Epithelial cell of prostate (primary cell): ENCODE data around the gene R3HDM4.
A peak's percentile ranks its signal among the peaks of the same experiment; 100 is the strongest.
"Not testable (repeated sequence)": the region's sequence is repeated elsewhere in the genome, so short reads cannot be mapped to it uniquely, and the experiment has no call there.

Experiments used
- DNase-seq: peaks from one replicate; pipeline ENCODE4 v3.0.0-alpha.2; 2011; ENCODE audit warnings: low read depth, low spot score
- H3K27ac ChIP-seq: fragments of 450-650 bp; 2 replicates; pipeline ENCODE4 v1.5.1; 2017; ENCODE audit warnings: mild to moderate bottlenecking

Gene R3HDM4

DNA sequence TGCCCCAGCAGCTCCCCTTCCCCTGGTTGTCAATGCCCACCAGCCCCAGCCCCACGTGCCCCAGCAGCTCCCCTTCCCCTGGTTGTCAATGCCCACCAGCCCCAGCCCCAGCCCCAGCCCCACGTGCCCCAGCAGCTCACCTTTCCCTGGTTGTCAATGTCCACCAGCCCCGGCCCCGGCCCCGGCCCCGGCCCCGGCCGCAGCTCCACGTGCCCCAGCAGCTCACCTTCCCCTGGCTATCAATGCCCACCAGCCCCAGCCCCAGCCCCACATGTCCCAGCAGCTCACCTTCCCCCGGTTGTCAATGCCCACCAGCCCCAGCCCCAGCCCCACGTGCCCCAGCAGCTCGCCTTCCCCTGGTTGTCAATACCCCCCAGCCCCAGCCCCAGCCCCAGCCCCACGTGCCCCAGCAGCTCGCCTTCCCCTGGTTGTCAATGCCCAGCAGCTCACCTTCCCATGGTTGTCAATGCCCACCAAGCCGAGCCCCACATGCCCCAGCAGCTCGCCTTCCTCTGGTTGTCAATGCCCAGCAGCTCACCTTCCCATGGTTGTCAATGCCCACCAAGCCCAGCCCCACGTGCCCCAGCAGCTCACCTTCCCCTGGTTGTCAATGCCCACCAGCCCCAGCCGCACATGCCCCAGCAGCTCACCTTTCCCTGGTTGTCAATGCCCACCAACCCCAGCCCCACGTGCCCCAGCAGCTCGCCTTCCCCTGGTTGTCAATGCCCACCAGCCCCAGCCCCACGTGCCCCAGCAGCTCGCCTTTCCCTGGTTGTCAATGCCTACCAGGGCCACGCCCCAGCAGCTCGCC, 34.1 kb downstream of the R3HDM4 start:
- not testable (repeated sequence) for H3K27ac ChIP-seq, DNase-seq

- H3K27ac ChIP-seq, DNase-seq: not testable (repeated sequence)
These were observed 34.9 kb downstream of the R3HDM4 start for GRCh38 chr19:877992-878660.

GRCh38 chr19:876780-877314, 36.2 kb downstream of the R3HDM4 start:
- no peak overlapping the region for H3K27ac ChIP-seq
- DNase-seq: no peak

- no peak overlapping the region for H3K27ac ChIP-seq
- no peak for DNase-seq
These were observed 36.9 kb downstream of the R3HDM4 start for GRCh38 chr19:876089-876488.

GRCh38 chr19:875265-875879, 37.6 kb downstream of the R3HDM4 start:
- no peak overlapping the region for H3K27ac ChIP-seq
- DNase-seq: no peak

DNA sequence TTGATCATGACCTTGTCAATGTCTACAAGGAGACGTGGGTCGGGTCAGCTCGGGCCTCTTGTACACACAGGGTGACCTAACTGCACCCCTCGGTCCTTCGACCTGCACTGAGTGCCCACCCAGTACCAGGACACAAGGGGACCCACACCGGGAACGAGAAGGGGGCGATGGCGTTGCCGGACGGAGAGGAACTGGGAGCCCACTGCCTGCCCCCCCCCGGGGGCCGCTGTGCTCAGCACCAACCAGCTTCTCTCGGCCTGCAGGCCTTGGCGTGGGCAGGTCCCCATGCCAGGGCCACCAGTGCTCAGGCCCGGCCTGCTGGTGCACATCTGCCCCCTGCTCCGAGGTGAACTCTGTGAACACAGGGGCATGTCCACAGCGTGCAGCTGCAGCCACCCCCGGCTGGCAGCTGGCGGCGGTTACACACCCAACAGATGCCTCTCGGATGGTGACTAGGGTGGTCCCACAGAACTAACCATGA, 39.4 kb downstream of the R3HDM4 start:
- DNase-seq: no peak
- no peak overlapping the region for H3K27ac ChIP-seq

DNA sequence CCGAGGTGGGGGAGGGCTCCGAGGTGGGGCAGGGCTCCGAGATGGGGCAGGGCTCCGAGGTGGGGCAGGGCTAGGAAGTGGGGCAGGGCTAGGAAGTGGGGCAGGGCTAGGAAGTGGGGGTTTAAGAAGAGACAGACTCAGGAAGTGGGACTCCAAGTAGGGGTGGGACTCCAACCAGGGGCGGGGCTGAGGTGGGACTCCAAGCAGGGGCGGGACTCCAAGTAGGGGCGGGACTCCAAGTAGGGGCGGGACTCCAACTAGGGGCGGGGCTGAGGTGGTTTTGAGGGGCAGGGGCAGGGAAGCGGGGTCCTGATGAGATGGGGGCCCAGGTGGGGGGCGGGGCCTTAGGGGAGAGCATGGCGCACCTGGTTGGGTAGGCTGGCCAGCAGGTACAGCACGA, 39.9 kb downstream of the R3HDM4 start:
- no peak overlapping the region for H3K27ac ChIP-seq
- DNase-seq: no peak

- H3K27ac ChIP-seq: peak overlapping the region; percentile 62
- no peak for DNase-seq
These were observed 40.6 kb downstream of the R3HDM4 start for GRCh38 chr19:872266-872951.

DNA sequence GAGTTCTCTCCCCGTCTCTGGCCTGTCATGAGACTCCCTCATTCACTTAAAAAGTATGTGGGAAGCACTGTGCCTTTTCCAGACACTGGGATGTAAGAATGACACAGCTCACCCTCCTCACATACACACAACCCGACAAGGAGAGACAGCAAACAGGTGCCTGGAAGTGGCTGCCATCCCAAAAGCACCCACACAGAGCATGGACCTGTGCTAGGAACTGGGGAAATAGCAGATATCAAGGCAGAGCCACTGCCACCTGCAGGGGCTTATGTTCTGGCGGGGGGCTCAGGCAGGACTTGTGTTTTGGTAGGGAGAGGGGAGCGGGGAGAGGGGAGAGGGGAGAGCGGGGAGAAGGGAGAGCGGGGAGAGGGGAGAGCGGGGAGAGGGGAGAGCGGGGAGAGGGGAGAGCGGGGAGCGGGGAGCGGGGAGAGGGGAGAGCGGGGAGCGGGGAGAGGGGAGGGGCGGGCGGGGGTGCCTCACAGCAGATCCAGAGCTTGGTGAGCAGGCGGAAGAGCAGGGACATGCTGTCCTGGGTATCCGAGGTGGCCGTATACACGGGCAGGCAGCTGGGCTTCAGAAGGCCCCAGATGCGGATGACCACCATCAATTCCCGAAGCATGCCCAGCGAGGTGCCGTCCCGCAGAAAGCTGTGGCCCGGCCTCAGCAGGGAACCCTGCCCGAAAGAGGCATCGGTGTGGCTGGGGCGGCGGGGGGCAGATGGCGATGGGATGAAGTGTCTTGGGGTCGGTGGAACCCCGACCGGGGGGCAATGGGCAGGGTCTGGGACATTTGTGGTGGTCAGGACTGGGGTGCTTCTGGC, 41.4 kb downstream of the R3HDM4 start:
- no peak for DNase-seq

GRCh38 chr19:870963-871401, 42.0 kb downstream of the R3HDM4 start:
- DNase-seq: no peak
- H3K27ac ChIP-seq: no peak overlapping the region

More for the DNA sequence above, 41.4 kb downstream of the R3HDM4 start:
- peak overlapping the region; percentile 62 for H3K27ac ChIP-seq

GRCh38 chr19:870314-870713, 42.7 kb downstream of the R3HDM4 start:
- DNase-seq: no peak
- H3K27ac ChIP-seq: no peak overlapping the region

DNA sequence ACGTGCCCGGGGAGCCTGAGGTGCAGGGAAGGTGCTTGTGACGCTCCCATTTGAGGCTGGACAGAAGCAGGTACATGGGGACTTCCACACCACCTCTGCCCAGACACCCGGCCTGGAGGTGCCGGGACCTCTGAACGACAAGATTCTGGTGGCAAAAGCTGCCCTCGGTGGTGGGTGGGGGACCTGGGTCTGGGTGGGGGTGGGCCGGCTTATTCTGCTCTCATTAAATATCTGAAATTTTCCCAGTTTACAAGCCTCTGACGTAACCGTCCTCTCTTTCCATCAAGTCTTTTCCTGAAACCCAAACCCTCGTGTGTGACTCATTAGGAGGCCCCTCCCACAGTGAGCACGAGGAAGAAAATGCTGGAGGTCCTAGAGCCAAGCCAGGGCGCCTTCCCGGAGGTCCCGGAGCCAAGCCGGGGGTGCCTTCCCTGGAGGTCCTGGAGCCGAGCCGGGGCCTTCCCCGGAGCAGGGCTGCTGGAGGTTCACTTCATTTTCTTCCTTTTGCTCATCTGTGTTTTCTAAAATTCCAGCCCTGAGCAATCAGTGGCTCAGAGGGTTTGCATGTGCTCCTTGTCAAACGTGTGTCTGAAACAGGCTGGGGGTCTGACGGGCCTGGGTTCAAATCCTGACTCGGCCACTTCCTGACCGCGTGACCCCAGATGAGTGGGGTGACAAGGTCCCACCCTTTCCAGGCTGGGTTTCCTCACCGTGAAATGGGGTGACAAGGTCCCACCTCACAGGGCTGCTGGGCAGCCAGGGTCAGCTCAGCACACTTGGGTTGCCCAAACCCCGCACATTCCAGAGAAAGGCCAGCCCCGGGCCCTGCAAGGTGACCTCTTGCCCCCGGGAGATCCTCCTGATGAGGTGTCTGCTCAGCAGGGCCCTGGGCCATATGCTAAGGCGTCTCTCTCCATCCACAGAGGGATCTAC, 43.5 kb downstream of the R3HDM4 start:
- peak overlapping the region; percentile 46 for H3K27ac ChIP-seq
- peak; percentile 20 for DNase-seq

DNA sequence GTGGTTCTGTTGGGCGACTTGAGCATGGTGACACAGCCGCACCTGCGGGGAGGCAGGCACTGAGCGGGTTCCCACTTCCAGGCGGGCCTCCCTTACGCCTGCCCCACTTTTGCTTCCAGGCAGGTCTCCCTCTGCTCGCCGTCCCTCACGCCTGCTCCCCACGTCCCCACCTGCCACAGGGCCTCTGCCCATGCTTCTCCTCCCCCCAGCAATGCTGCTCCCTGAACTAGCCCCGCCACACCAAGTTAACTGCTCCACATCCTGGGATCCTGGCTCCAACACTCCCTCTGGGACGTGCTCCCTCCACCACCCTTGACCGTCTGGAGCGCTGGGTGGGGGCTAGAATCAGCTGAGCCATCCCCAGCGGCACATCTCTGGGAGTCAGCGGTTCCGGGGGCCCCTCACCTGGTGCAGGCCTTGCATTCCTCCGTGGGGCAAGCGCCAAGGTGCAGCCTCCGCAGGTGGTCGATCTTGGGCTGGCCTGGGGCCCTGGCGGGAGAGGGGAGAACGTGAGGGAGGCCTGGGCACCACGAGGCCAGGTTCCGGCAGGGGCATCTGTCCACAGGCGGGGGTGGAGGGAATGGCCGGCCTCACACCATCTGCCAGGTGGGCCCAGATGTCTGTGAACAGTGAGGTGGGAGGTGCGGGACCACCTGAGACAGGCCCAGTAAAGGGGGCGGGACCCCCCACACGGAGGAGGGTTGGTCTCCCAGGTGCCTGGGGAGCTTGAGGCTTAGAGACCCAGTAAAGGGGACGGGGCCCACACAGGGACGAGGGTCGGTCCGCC, 44.4 kb downstream of the R3HDM4 start:
- no peak for DNase-seq
- H3K27ac ChIP-seq: peak overlapping the region; percentile 46

GRCh38 chr19:867855-868457, 45.1 kb downstream of the R3HDM4 start:
- no peak overlapping the region for H3K27ac ChIP-seq
- no peak for DNase-seq

- no peak for DNase-seq
- H3K27ac ChIP-seq: no peak overlapping the region
These were observed 45.7 kb downstream of the R3HDM4 start for GRCh38 chr19:867301-867793.

- H3K27ac ChIP-seq: no peak overlapping the region
- DNase-seq: no peak
These were observed 46.2 kb downstream of the R3HDM4 start for GRCh38 chr19:866769-867300.

GRCh38 chr19:863315-863620, 49.8 kb downstream of the R3HDM4 start:
- no peak overlapping the region for H3K27ac ChIP-seq
- no peak for DNase-seq
